Neutrophil (primary cell): ENCODE data around the gene ARHGAP4.

Source experiments
- H3K27ac ChIP-seq: fragments of 200-600 bp; sonication (generic); 2 replicates; pipeline ENCODE4 v1.5.1; 2016; ENCODE audit warnings: mild to moderate bottlenecking, moderate library complexity
- H3K27me3 ChIP-seq: fragments of 200-600 bp; sonication (generic); 2 replicates; pipeline ENCODE4 v1.6.0; 2016; ENCODE audit warnings: mild to moderate bottlenecking
- H3K36me3 ChIP-seq: fragments of 200-600 bp; sonication (generic); 2 replicates; pipeline ENCODE4 v1.5.1; 2017
- H3K4me1 ChIP-seq, 2 experiments: fragments of 200-600 bp in 1 of 2; sonication (generic) in 1 of 2; 1 replicate in 1 of 2; 2 replicates in 1 of 2; pipeline versions ENCODE4 v1.5.1 to v1.6.1; 2013 to 2016; ENCODE audit warnings: low read depth in 1 of 2, low read length in 1 of 2, mild to moderate bottlenecking in 1 of 2, moderate library complexity in 1 of 2; ENCODE audit not compliant: control insufficient read depth in 1 of 2, insufficient read depth in 1 of 2
- H3K4me3 ChIP-seq, 2 experiments: fragments of 200-600 bp in 1 of 2; sonication (generic) in 1 of 2; 1 replicate in 1 of 2; 2 replicates in 1 of 2; pipeline ENCODE4 v1.5.1; 2013 to 2016; ENCODE audit warnings: low read depth in 1 of 2, low read length in 1 of 2, mild to moderate bottlenecking in 1 of 2, moderate library complexity in 1 of 2
- H3K9me3 ChIP-seq: fragments of 200-600 bp; sonication (generic); 2 replicates; pipeline ENCODE4 v1.5.1; 2016
- CTCF ChIP-seq: fragments of 200-600 bp; sonication (generic); IDR thresholded peaks from 2 replicates; pipeline ENCODE4 v1.5.1; 2016; ENCODE audit warnings: antibody characterized with exemption

ARHGAP4 gene

GRCh38 chrX:153883163-153883843 lies 42.8 kb downstream of the ARHGAP4 start:
- Histone ChIP-seq H3K9me3 (no peaks in the 10 kb centered on the region), H3K27me3 (peaks cover 100% of the 10 kb centered on the region), H3K4me1 (no peaks in the 10 kb centered on the region), H3K4me3 (no peak overlapping the region), H3K36me3 (no peaks in the 10 kb centered on the region), H3K27ac (no peak overlapping the region)
- TF ChIP-seq CTCF: no peak

- no peak for TF ChIP-seq CTCF
- H3K27ac ChIP-seq: no peak overlapping the region
- no peak overlapping the region for H3K4me3 ChIP-seq
- peaks cover 100% of the 10 kb centered on the region for H3K27me3 ChIP-seq
- no peaks in the 10 kb centered on the region for H3K4me1 ChIP-seq
- no peaks in the 10 kb centered on the region for H3K36me3 ChIP-seq
- no peaks in the 10 kb centered on the region for H3K9me3 ChIP-seq
Observed at GRCh38 chrX:153882557-153882956, 43.5 kb downstream of the ARHGAP4 start.

- Histone ChIP-seq H3K27ac (no peak overlapping the region), H3K36me3 (no peaks in the 10 kb centered on the region), H3K4me1 (no peaks in the 10 kb centered on the region), H3K27me3 (peaks cover 98% of the 10 kb centered on the region), H3K9me3 (no peaks in the 10 kb centered on the region), H3K4me3 (no peak overlapping the region)
- TF ChIP-seq CTCF: no peak
Observed at GRCh38 chrX:153882086-153882498, 44.0 kb downstream of the ARHGAP4 start.

GRCh38 chrX:153881281-153881680 lies 44.8 kb downstream of the ARHGAP4 start:
- Histone ChIP-seq H3K4me1 (no peaks in the 10 kb centered on the region), H3K27ac (no peak overlapping the region), H3K36me3 (no peaks in the 10 kb centered on the region), H3K9me3 (no peaks in the 10 kb centered on the region), H3K4me3 (no peak overlapping the region), H3K27me3 (peaks cover 90% of the 10 kb centered on the region)
- TF ChIP-seq CTCF: no peak

GRCh38 chrX:153880440-153880815 lies 45.6 kb downstream of the ARHGAP4 start:
- Histone ChIP-seq H3K4me1 (no peaks in the 10 kb centered on the region), H3K36me3 (no peaks in the 10 kb centered on the region), H3K27ac (no peak overlapping the region), H3K27me3 (peaks cover 85% of the 10 kb centered on the region), H3K9me3 (no peaks in the 10 kb centered on the region), H3K4me3 (no peak overlapping the region)
- TF ChIP-seq CTCF: no peak
